K562 (cell line): ENCODE measurements around the gene RNGTT. TPM values are rescaled to one million over a fixed set of nuclear protein-coding genes. Genes with fewer than 3 reads are reported as not detected.

Experiments
- ATAC-seq: fragments of 200-7000 bp; cut with Tn5 transposase; 3 replicates; pipeline ENCODE4 v1.9.1; 2020; ENCODE audit warnings: moderate library complexity
- BruUV-seq: library from RNA; stranded (reverse); fragments of 400-500 nt; replicated peaks from 2 replicates; lab custom pipeline; 2021; lab: Mats Ljungman, UMichigan
- CTCF ChIA-PET: fragments of 300-600 bp; formaldehyde crosslinking; extraction: SDS; loops from one replicate; lab custom pipeline; 2021; ENCODE audit warnings: low intra/inter-chr PET ratio; lab: Yijun Ruan, JAX
- POLR2A ChIA-PET: fragments of 300-600, 350-650 bp; sonication (Branson Sonifier 250); formaldehyde crosslinking; extraction: SDS; loops from one replicate; lab custom pipeline; 2021; ENCODE audit warnings: antibody characterized with exemption, inconsistent platforms; lab: Yijun Ruan, JAX
- DNase-seq, 4 experiments: peaks; one replicate each; pipeline versions ENCODE4 v3.0.0 to v3.0.0-alpha.2; 2011 to 2018; ENCODE audit warnings: low spot score in 3 of 4, mixed read lengths in 3 of 4; ENCODE audit errors: extremely low read depth in 1 of 4
- FAIRE-seq: peaks from 2 replicates; lab custom pipeline; 2011; peaks lifted over from hg19 to GRCh38; lab: Jason Lieb, UNC
- H2AFZ ChIP-seq: 2 replicates; pipeline ENCODE4 v1.6.0; 2011; ENCODE audit warnings: low read depth, low read length, control low read depth, inconsistent platforms
- H3K27ac ChIP-seq: fragments of 200-600 bp; 3 replicates; pipeline ENCODE4 v1.8.0; 2011; ENCODE audit warnings: low read depth, mild to moderate bottlenecking, control low read depth, inconsistent platforms, low read length, moderate library complexity, mixed read lengths; ENCODE audit errors: extremely low read depth
- H3K27me3 ChIP-seq, 2 experiments: fragments of 300-600 bp in 1 of 2; 2 replicates in 1 of 2; 3 replicates in 1 of 2; pipeline versions ENCODE4 v1.6.0 to v1.8.0; 2011; ENCODE audit warnings: inconsistent platforms in 2 of 2, low read length in 2 of 2, mild to moderate bottlenecking in 1 of 2, mixed read lengths in 1 of 2, moderate library complexity in 1 of 2; ENCODE audit not compliant: control insufficient read depth in 2 of 2, insufficient read depth in 2 of 2
- H3K36me3 ChIP-seq: fragments of 300-600 bp; 3 replicates; pipeline ENCODE4 v1.8.0; 2011; ENCODE audit warnings: mild to moderate bottlenecking, low read length, inconsistent platforms; ENCODE audit not compliant: control insufficient read depth, insufficient read depth
- H3K4me1 ChIP-seq, 2 experiments: fragments of 200-600 bp in 1 of 2; replicated peaks in 1 of 2; 2 replicates in 1 of 2; 3 replicates in 1 of 2; pipeline versions ENCODE4 v1.5.1 to v1.8.0; 2011; ENCODE audit warnings: inconsistent platforms in 2 of 2, low read length in 2 of 2, mild to moderate bottlenecking in 1 of 2, mixed read lengths in 1 of 2, moderate library complexity in 1 of 2; ENCODE audit not compliant: control insufficient read depth in 2 of 2, insufficient read depth in 2 of 2
- H3K4me2 ChIP-seq: 2 replicates; pipeline ENCODE4 v1.6.1; 2011; ENCODE audit warnings: low read length, control low read depth, inconsistent platforms, mixed read lengths; ENCODE audit not compliant: insufficient read depth
- H3K4me3 ChIP-seq: fragments of 200-600 bp; sonication (generic), shearing (Covaris generic); 2 replicates; pipeline ENCODE4 v1.5.1; 2016; ENCODE audit warnings: control low read depth, inconsistent platforms
- H3K79me2 ChIP-seq: fragments of 200-600 bp; 3 replicates; pipeline ENCODE4 v1.8.0; 2011; ENCODE audit warnings: low read length, inconsistent platforms; ENCODE audit not compliant: control insufficient read depth, insufficient read depth
- H3K9ac ChIP-seq, 2 experiments: 2 replicates each; pipeline versions ENCODE4 v1.6.0 to v1.6.1; 2011; ENCODE audit warnings: low read depth in 2 of 2, low read length in 2 of 2, control low read depth in 1 of 2, inconsistent platforms in 1 of 2, mild to moderate bottlenecking in 1 of 2, mixed read lengths in 1 of 2; ENCODE audit not compliant: insufficient read depth in 1 of 2
- H3K9me1 ChIP-seq: one replicate; pipeline ENCODE4 v1.6.0; 2011; ENCODE audit warnings: inconsistent platforms, mild to moderate bottlenecking, low read length, moderate library complexity; ENCODE audit not compliant: control insufficient read depth, insufficient read depth
- H3K9me3 ChIP-seq: replicated peaks from 2 replicates; pipeline ENCODE4 v1.5.1; 2011; ENCODE audit warnings: low read depth, low read length, inconsistent platforms; ENCODE audit not compliant: control insufficient read depth, insufficient read depth
- H4K20me1 ChIP-seq: replicated peaks from 2 replicates; pipeline ENCODE4 v1.6.1; 2011; ENCODE audit warnings: low read length, inconsistent platforms, mixed read lengths; ENCODE audit not compliant: control insufficient read depth, insufficient read depth
- CBFA2T2 ChIP-seq: fragments of 450-650 bp; conservative IDR thresholded peaks from 2 replicates; pipeline ENCODE4 v1.6.1; 2017; ENCODE audit warnings: mild to moderate bottlenecking
- CREM ChIP-seq: IDR thresholded peaks from 2 replicates; pipeline ENCODE4 v1.6.1; 2014; ENCODE audit warnings: antibody characterized with exemption, low read depth
- ETV1 ChIP-seq: fragments of 450-650 bp; conservative IDR thresholded peaks from 2 replicates; pipeline ENCODE4 v1.6.1; 2016; ENCODE audit warnings: missing genetic modification characterization, control low read depth, low read depth, missing compliant biosample characterization
- NR2C2 ChIP-seq, 2 experiments: fragments of 200-800 bp in 1 of 2; sonication (Bioruptor generic) in 1 of 2; sonication (generic) in 1 of 2; formaldehyde crosslinking in 1 of 2; IDR thresholded peaks; 2 replicates each; pipeline versions ENCODE4 v1.6.1 to v1.8.0; 2016 to 2022; ENCODE audit warnings: mild to moderate bottlenecking in 1 of 2, missing compliant biosample characterization in 1 of 2, missing genetic modification characterization in 1 of 2, missing genetic modification reagents in 1 of 2
- RAD21 ChIP-seq, 2 experiments: fragments of 250-450 bp in 1 of 2; fragments of 450-650 bp in 1 of 2; sonication (Bioruptor Pico) in 1 of 2; formaldehyde crosslinking in 1 of 2; IDR thresholded peaks in 1 of 2; conservative IDR thresholded peaks in 1 of 2; 2 replicates each; pipeline versions ENCODE4 v1.4.0 to v1.8.0; 2020 to 2022; ENCODE audit warnings: mild to moderate bottlenecking in 2 of 2, moderate library complexity in 1 of 2
- SMAD4 ChIP-seq: fragments of 250-450 bp; sonication (Bioruptor Pico); conservative IDR thresholded peaks from 2 replicates; pipeline ENCODE4 v1.8.0; 2021; ENCODE audit warnings: inconsistent platforms, mild to moderate bottlenecking, moderate library complexity
- SMARCE1 ChIP-seq: fragments of 450-650 bp; IDR thresholded peaks from 2 replicates; pipeline ENCODE4 v1.7.1; 2016; ENCODE audit warnings: mild to moderate bottlenecking
- SNIP1 ChIP-seq: fragments of 450-650 bp; IDR thresholded peaks from 2 replicates; pipeline ENCODE4 v1.7.1; 2017; ENCODE audit warnings: low read depth, mild to moderate bottlenecking
- WGBS: fragments of 100-300 bp; shearing (Covaris generic); methylation state at CpG from one replicate; pipeline ENCODE4 v1.1.6; 2016; ENCODE audit warnings: low coverage, mixed read lengths; ENCODE audit not compliant: insufficient coverage; ENCODE audit errors: missing lambda C conversion rate; 5-methylcytosine and 5-hydroxymethylcytosine counted together
- in situ Hi-C: fragments of 300-500 bp; cut with MboI; formaldehyde crosslinking; loops from 4 replicates; pipeline ENCODE4 v1.15.0; 2018; ENCODE audit warnings: inconsistent platforms, mixed read lengths
- intact Hi-C: fragments of 100-400 bp; cut with micrococcal nuclease; formaldehyde crosslinking; loops from 2 replicates; pipeline ENCODE4 v1.14.2; 2022
- polyA plus RNA-seq, 8 experiments: library from polyadenylated mRNA; depleted of rRNA in 4 of 8; stranded (reverse) in 5 of 8; unstranded in 3 of 8; fragments of >200 nt; fragmentation: Nextera tagmentation in 2 of 8; fragmentation: Illumina TruSeq in 1 of 8; extraction: Ambion mirVana in 2 of 8; extraction: Trizol in 1 of 8; gene quantifications; 2 replicates each; pipeline versions ENCODE4 v1.2.1 to v1.2.3, GENCODE V29; 2011 to 2014; ENCODE audit warnings: inconsistent platforms in 1 of 8, missing spikeins in 1 of 8
- total RNA-seq, 7 experiments: library from RNA; depleted of rRNA in 6 of 7; stranded (reverse); fragments of >200 nt in 6 of 7; fragmentation: Illumina TruSeq in 2 of 7; extraction: Trizol in 2 of 7; gene quantifications; 2 replicates each; pipeline versions ENCODE4 v1.2.1 to v1.2.3, GENCODE V29; 2011 to 2021; ENCODE audit warnings: low replicate concordance in 1 of 7
- TF ChIP-seq, protein P1 (sequence below): fragments of 250-450 bp; sonication (Bioruptor Pico); IDR thresholded peaks from 2 replicates; pipeline ENCODE4 v1.5.0; 2021
- TF ChIP-seq, protein P2 (sequence below): sonication (generic); formaldehyde crosslinking; IDR thresholded peaks from 2 replicates; pipeline ENCODE4 v1.9.0; 2022; ENCODE audit warnings: mild to moderate bottlenecking, missing genetic modification reagents
- TF ChIP-seq, protein P3 (sequence below): fragments of 250-450 bp; sonication (Bioruptor Pico); IDR thresholded peaks from 2 replicates; pipeline ENCODE4 v1.9.0; 2021; ENCODE audit warnings: mild to moderate bottlenecking
- TF ChIP-seq, protein P4 (sequence below): sonication (generic); formaldehyde crosslinking; IDR thresholded peaks from 2 replicates; pipeline ENCODE4 v1.8.0; 2022; ENCODE audit warnings: missing genetic modification reagents, mild to moderate bottlenecking, borderline replicate concordance
- TF ChIP-seq, protein P5 (sequence below): sonication (generic); formaldehyde crosslinking; IDR thresholded peaks from 2 replicates; pipeline ENCODE4 v1.9.0; 2022; ENCODE audit warnings: mild to moderate bottlenecking, missing genetic modification reagents
- TF ChIP-seq, protein P6 (sequence below): fragments of 450-650 bp; formaldehyde crosslinking; IDR thresholded peaks from 2 replicates; pipeline ENCODE4 v1.4.0; 2020; ENCODE audit warnings: mild to moderate bottlenecking, moderate library complexity

The RNGTT gene
- total and polyA plus RNA-seq, 9 of the 15 experiments (the other 6 are each of a cell fraction or from before 2014, with no cell fraction given) = 6.1 to 31.7 (median 19.5) TPM

DNA sequence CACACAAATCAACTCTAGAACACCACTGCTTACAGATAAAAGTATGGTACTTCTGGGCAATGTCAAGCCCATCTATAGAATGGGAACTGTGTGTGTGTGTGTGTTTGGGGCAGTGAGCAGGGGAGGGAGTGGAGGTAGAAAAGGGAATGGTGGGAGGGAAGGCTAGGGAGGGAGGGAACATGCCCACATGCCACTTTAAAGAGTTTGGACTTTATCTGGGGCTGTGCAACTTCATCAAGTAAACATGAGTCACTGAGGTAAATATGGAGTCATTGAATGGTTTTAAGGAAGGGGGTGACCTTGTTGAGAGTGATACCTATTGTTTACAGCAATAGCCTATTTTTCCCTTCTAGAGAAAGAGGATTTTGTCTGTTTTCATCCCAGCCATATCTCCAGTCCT, 22.5 kb upstream of the RNGTT start (continued):
- TF ChIP-seq ETV1 (tag) (no peak), RAD21 (CRISPR knock-in tag; conservative IDR thresholded peaks at IDR 0.05 in 1 of 2, IDR thresholded peaks at IDR 0.05 in 1 of 2) (no peak), SMARCE1 (no peak)

DNA sequence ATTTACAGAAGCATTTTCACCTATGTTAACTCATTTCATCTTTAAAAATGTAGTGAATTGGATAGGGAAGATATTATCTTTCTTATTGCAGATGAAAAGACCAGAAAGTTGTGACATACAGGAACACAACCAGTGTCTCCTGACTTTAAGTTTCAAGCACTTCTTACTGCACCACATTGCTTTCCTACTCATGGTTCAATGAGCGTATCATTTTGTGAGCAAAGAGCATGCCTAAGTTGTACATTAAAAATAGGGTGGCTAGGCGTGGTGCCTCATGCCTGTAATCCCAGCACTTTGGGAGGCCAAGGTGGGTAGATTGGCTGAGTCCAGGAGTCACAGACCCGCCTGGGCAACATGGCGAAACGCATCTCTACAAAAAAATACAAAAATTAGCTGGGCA, 21.2 kb upstream of the RNGTT start:
- BruUV-seq = no TSS peak
- CTCF ChIA-PET = no interaction called here
- no peaks in the 10 kb centered on the region for H4K20me1 ChIP-seq
- ATAC-seq = no peak
- H3K9ac ChIP-seq = no peak overlapping the region
- TF ChIP-seq, protein P1, sequence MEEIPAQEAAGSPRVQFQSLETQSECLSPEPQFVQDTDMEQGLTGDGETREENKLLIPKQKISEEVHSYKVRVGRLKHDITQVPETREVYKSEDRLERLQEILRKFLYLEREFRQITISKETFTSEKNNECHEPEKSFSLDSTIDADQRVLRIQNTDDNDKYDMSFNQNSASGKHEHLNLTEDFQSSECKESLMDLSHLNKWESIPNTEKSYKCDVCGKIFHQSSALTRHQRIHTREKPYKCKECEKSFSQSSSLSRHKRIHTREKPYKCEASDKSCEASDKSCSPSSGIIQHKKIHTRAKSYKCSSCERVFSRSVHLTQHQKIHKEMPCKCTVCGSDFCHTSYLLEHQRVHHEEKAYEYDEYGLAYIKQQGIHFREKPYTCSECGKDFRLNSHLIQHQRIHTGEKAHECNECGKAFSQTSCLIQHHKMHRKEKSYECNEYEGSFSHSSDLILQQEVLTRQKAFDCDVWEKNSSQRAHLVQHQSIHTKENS (CRISPR knock-in tag) = no peak
- TF ChIP-seq CREM (no peak), SNIP1 (no peak), SMAD4 (CRISPR knock-in tag) (no peak), CBFA2T2 (no peak), NR2C2 (CRISPR knock-in tag; IDR thresholded peaks at IDR 0.05) (no peak), NR2C2 (tag; IDR thresholded peaks at IDR 0.05) (no peak)
- TF ChIP-seq, protein P2, sequence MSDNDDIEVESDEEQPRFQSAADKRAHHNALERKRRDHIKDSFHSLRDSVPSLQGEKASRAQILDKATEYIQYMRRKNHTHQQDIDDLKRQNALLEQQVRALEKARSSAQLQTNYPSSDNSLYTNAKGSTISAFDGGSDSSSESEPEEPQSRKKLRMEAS (CRISPR knock-in tag) = no peak
- TF ChIP-seq, protein P3, sequence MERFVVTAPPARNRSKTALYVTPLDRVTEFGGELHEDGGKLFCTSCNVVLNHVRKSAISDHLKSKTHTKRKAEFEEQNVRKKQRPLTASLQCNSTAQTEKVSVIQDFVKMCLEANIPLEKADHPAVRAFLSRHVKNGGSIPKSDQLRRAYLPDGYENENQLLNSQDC (CRISPR knock-in tag) = no peak
- TF ChIP-seq, protein P4, sequence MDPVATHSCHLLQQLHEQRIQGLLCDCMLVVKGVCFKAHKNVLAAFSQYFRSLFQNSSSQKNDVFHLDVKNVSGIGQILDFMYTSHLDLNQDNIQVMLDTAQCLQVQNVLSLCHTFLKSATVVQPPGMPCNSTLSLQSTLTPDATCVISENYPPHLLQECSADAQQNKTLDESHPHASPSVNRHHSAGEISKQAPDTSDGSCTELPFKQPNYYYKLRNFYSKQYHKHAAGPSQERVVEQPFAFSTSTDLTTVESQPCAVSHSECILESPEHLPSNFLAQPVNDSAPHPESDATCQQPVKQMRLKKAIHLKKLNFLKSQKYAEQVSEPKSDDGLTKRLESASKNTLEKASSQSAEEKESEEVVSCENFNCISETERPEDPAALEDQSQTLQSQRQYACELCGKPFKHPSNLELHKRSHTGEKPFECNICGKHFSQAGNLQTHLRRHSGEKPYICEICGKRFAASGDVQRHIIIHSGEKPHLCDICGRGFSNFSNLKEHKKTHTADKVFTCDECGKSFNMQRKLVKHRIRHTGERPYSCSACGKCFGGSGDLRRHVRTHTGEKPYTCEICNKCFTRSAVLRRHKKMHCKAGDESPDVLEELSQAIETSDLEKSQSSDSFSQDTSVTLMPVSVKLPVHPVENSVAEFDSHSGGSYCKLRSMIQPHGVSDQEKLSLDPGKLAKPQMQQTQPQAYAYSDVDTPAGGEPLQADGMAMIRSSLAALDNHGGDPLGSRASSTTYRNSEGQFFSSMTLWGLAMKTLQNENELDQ (CRISPR knock-in tag) = no peak
- TF ChIP-seq, protein P5, sequence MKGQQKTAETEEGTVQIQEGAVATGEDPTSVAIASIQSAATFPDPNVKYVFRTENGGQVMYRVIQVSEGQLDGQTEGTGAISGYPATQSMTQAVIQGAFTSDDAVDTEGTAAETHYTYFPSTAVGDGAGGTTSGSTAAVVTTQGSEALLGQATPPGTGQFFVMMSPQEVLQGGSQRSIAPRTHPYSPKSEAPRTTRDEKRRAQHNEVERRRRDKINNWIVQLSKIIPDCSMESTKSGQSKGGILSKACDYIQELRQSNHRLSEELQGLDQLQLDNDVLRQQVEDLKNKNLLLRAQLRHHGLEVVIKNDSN (CRISPR knock-in tag) = no peak
- TF ChIP-seq, protein P6, sequence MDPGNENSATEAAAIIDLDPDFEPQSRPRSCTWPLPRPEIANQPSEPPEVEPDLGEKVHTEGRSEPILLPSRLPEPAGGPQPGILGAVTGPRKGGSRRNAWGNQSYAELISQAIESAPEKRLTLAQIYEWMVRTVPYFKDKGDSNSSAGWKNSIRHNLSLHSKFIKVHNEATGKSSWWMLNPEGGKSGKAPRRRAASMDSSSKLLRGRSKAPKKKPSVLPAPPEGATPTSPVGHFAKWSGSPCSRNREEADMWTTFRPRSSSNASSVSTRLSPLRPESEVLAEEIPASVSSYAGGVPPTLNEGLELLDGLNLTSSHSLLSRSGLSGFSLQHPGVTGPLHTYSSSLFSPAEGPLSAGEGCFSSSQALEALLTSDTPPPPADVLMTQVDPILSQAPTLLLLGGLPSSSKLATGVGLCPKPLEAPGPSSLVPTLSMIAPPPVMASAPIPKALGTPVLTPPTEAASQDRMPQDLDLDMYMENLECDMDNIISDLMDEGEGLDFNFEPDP (CRISPR knock-in tag) = no peak
- no peaks in the 10 kb centered on the region for H3K36me3 ChIP-seq
- no peaks in the 10 kb centered on the region for H3K79me2 ChIP-seq
- no peaks in the 10 kb centered on the region for H3K27me3 ChIP-seq
- H2AFZ ChIP-seq = no peak overlapping the region
- no peak overlapping the region for H3K4me2 ChIP-seq
- no peak for DNase-seq
- no peaks in the 10 kb centered on the region for H3K9me3 ChIP-seq
- in situ Hi-C loops (loop anchor here (5.0 to 25.0 kb wide), 2 partner anchors 258 to 628 kb away; no protein-coding TSS in a partner anchor), intact Hi-C loops (loop anchor here (5.0 kb wide), 2 partner anchors 138 to 628 kb away; no protein-coding TSS in a partner anchor)
- no peak overlapping the region for H3K27ac ChIP-seq
- WGBS = 7% methylated on average over 5 of the region's 5 CpGs
- POLR2A ChIA-PET = no interaction called here
- no peaks in the 10 kb centered on the region for H3K4me1 ChIP-seq
- no peak overlapping the region for H3K4me3 ChIP-seq
- H3K9me1 ChIP-seq = no peaks in the 10 kb centered on the region
- no peak for FAIRE-seq
